Right lobe of liver (tissue), 4 donors: Measurements from ENCODE around the gene ARHGEF33.

Source experiments
- POLR2A ChIP-seq: fragments of 450-650 bp; IDR thresholded peaks from one replicate; pipeline ENCODE4 v1.6.1; 2017; ENCODE audit warnings: antibody characterized with exemption, mild to moderate bottlenecking
- TF ChIP-seq, protein P1 (sequence below), 4 donors: fragments of 200-600 bp in 3 of 4; fragments of 450-650 bp in 1 of 4; IDR thresholded peaks; one replicate each; pipeline versions ENCODE4 v1.5.1 to v1.8.0; 2016 to 2022; ENCODE audit warnings: antibody characterized with exemption in 4 of 4, mild to moderate bottlenecking in 2 of 4
- donor health status: DM: no; HTN: no; CAD: no.
- donor health status: DM: no; HTN: no; CAD: no.
- donor health status: DM: no; HTN: yes; CAD: no.

DNA sequence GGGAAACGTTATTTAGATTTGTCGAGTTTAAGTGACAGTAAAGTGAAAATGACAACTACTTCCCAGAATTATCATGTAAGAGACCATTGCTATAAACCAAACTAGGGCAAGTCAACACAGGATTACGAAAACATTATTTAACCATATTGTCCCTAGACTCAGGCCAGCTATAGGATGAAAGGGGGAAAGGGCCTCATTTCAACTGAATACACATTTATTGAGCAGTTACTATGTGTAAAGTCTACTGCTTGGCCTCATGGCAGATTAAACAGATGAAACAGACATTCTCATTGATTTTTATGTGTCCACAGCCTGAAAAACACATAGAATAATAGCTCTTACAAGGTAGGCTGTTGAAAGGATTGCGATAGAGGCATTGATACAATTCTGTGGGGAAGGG lies 32.7 kb downstream of the ARHGEF33 start:
- TF ChIP-seq, protein P1, sequence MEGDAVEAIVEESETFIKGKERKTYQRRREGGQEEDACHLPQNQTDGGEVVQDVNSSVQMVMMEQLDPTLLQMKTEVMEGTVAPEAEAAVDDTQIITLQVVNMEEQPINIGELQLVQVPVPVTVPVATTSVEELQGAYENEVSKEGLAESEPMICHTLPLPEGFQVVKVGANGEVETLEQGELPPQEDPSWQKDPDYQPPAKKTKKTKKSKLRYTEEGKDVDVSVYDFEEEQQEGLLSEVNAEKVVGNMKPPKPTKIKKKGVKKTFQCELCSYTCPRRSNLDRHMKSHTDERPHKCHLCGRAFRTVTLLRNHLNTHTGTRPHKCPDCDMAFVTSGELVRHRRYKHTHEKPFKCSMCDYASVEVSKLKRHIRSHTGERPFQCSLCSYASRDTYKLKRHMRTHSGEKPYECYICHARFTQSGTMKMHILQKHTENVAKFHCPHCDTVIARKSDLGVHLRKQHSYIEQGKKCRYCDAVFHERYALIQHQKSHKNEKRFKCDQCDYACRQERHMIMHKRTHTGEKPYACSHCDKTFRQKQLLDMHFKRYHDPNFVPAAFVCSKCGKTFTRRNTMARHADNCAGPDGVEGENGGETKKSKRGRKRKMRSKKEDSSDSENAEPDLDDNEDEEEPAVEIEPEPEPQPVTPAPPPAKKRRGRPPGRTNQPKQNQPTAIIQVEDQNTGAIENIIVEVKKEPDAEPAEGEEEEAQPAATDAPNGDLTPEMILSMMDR (IDR thresholded peaks at IDR 0.05), result no peak
- TF ChIP-seq POLR2A, result no peak
